ENCODE measurements around the gene CPSF7.

CPSF7 gene

DNA sequence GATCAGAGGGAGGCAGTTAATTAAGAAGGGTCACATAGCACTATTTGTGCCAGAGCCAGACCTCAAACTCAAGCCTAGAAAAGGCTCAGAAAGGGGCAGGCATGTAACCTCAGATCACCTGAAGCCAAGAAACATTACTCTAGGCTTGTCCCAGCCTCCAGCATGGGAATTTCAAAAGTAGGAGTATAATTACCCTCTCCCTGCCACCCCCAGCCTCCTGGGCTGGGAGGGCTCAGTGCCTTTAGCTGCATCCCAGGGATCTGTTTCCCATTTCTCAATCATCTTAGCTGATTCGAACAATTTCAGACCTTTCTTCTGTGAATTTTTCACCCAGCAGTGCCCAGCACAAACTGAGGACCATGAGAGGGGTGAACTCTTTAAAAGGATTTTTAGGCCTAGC, 45.7 kb upstream of the CPSF7 start:
- peaks cover 8% of the 10 kb centered on the region for H3K27me3 ChIP-seq (ENCODE audit: insufficient read depth, low read depth)
- H2AFZ ChIP-seq (ENCODE audit: low read depth), result no peak overlapping the region
- H3K4me3 ChIP-seq (IDR thresholded peaks at IDR 0.05; ENCODE audit: insufficient read depth, low read depth, low read length), result no peak overlapping the region
- H3K9ac ChIP-seq, result no peak overlapping the region
- no peaks in the 10 kb centered on the region for H3K36me3 ChIP-seq (ENCODE audit: insufficient read depth)
- 0 out of 2 replicates have a peak, but pooled peaks cover 3% of the 10 kb centered on the region for H4K20me1 ChIP-seq (ENCODE audit: insufficient read depth)
- H3K4me2 ChIP-seq, result no peak overlapping the region
- no peak overlapping the region for H3K27ac ChIP-seq
- no peaks in the 10 kb centered on the region for H3K4me1 ChIP-seq (ENCODE audit: low read depth, poor library complexity, severe bottlenecking)
- TF ChIP-seq, protein P1, sequence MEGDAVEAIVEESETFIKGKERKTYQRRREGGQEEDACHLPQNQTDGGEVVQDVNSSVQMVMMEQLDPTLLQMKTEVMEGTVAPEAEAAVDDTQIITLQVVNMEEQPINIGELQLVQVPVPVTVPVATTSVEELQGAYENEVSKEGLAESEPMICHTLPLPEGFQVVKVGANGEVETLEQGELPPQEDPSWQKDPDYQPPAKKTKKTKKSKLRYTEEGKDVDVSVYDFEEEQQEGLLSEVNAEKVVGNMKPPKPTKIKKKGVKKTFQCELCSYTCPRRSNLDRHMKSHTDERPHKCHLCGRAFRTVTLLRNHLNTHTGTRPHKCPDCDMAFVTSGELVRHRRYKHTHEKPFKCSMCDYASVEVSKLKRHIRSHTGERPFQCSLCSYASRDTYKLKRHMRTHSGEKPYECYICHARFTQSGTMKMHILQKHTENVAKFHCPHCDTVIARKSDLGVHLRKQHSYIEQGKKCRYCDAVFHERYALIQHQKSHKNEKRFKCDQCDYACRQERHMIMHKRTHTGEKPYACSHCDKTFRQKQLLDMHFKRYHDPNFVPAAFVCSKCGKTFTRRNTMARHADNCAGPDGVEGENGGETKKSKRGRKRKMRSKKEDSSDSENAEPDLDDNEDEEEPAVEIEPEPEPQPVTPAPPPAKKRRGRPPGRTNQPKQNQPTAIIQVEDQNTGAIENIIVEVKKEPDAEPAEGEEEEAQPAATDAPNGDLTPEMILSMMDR (conservative IDR thresholded peaks at IDR 0.05; ENCODE audit: low read depth, low read length), result no peak
- H3K79me2 ChIP-seq (ENCODE audit: insufficient read depth, low read depth), result no peaks in the 10 kb centered on the region

DNA sequence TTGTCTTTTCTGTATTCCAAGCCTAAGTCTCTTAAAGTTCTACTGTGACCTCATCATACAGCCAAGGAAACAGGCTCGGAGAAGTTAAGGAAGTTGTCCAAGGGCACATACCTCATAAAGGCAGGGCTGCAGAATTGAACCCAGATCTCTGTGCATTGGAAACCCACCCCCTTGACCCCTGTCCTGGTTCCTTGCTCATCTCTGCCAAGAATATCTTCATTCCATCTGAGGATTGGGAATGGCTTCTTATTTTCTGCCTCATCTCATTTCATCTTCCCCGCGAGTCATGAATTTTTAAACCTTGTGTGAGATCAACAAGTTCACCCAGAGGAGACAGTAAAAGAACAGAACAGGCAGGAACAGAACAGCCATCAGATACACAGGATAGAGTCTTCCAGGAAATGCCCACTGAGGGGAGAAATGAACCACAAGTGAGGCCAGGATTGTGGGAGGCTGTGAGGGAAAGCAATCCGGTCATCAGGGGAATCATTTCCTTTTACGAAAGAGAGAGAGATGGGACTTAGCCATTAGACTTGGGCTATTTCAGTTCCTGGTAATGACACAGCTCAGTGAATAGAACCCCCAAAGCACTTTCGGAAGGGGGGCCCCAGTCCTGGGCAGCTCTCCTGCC, 44.4 kb upstream of the CPSF7 start:
- H3K27ac ChIP-seq, result no peak overlapping the region
- H3K4me3 ChIP-seq (IDR thresholded peaks at IDR 0.05; ENCODE audit: insufficient read depth, low read depth, low read length), result no peak overlapping the region
- H4K20me1 ChIP-seq (ENCODE audit: insufficient read depth), result 0 out of 2 replicates have a peak, but pooled peaks cover 3% of the 10 kb centered on the region
- H3K9ac ChIP-seq, result no peak overlapping the region
- TF ChIP-seq, protein P1 (conservative IDR thresholded peaks at IDR 0.05; ENCODE audit: low read depth, low read length), result no peak
- H3K27me3 ChIP-seq (ENCODE audit: insufficient read depth, low read depth), result no peaks in the 10 kb centered on the region; the same call in 1 of the 2 replicates
- H3K36me3 ChIP-seq (ENCODE audit: insufficient read depth), result no peaks in the 10 kb centered on the region
- H3K4me2 ChIP-seq, result no peak overlapping the region
- no peaks in the 10 kb centered on the region for H3K4me1 ChIP-seq (ENCODE audit: low read depth, poor library complexity, severe bottlenecking)
- H2AFZ ChIP-seq (ENCODE audit: low read depth), result no peak overlapping the region
- no peaks in the 10 kb centered on the region for H3K79me2 ChIP-seq (ENCODE audit: insufficient read depth, low read depth)

DNA sequence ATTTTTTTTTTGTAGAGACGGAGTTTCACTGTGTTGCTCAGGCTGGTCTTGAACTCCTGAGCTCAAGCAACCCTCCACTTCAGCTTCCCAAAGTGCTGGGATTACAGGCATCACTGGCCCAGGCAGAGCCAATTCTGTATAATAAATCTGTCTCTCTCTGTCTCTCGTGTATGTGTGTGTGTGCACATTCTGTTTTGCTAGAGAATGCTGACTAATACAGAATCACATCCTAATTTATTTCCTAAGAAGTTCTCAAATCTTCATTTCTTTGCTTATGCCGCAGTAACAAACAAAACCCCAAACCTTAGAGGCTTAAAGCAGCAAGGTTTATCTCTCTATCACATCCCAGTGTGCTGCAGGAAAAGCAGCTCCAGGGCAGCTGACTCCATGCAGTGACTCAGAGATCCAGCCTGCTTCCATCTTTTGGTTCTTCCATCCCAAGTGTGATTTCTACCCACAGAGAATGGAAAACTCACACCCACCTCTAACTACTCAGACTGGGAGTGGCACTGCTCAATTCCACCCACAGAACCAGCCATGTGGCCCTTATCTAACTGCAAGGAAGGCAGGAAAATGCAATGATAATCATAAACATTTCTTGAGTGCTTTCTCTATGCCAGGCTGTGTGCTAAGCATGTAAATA, 43.7 kb upstream of the CPSF7 start:
- Histone ChIP-seq H3K36me3 (ENCODE audit: insufficient read depth) (no peaks in the 10 kb centered on the region), H3K4me2 (no peak overlapping the region), H3K27ac (no peak overlapping the region), H3K79me2 (ENCODE audit: insufficient read depth, low read depth) (no peaks in the 10 kb centered on the region), H3K9ac (no peak overlapping the region), H2AFZ (ENCODE audit: low read depth) (no peak overlapping the region), H3K4me3 (IDR thresholded peaks at IDR 0.05; ENCODE audit: insufficient read depth, low read depth, low read length) (no peak overlapping the region), H3K27me3 (ENCODE audit: insufficient read depth, low read depth) (no peaks in the 10 kb centered on the region), H4K20me1 (ENCODE audit: insufficient read depth) (0 out of 2 replicates have a peak, but pooled peaks cover 3% of the 10 kb centered on the region), H3K4me1 (ENCODE audit: low read depth, poor library complexity, severe bottlenecking) (no peaks in the 10 kb centered on the region)
- TF ChIP-seq, protein P1 (conservative IDR thresholded peaks at IDR 0.05; ENCODE audit: low read depth, low read length), result no peak

DNA sequence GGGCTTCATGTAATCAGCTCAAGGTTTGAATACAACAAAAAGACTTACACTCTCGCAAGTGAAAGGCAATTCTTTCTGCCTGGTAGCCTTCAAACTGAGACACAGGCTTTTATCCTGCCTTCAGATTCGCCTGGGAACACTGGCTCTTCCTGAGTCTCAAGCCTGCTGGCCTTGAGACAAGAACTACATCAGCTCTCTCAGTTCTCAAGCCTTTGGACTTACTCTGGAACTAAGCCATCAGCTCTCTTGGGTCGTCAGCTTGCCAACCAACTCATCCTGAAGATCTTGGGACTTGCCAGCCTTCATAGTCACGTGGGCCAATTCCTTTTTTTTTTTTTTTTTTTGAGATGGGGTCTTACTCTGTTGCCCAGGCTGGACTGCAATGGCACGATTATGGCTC, 43.1 kb upstream of the CPSF7 start:
- no peak overlapping the region for H3K27ac ChIP-seq
- H2AFZ ChIP-seq (ENCODE audit: low read depth), result no peak overlapping the region
- TF ChIP-seq, protein P1 (conservative IDR thresholded peaks at IDR 0.05; ENCODE audit: low read depth, low read length), result no peak
- no peak overlapping the region for H3K4me2 ChIP-seq
- H3K9ac ChIP-seq, result no peak overlapping the region
- no peak overlapping the region for H3K4me3 ChIP-seq (IDR thresholded peaks at IDR 0.05; ENCODE audit: insufficient read depth, low read depth, low read length)
- H4K20me1 ChIP-seq (ENCODE audit: insufficient read depth), result 0 out of 2 replicates have a peak, but pooled peaks cover 3% of the 10 kb centered on the region
- no peaks in the 10 kb centered on the region for H3K27me3 ChIP-seq (ENCODE audit: insufficient read depth, low read depth)
- H3K36me3 ChIP-seq (ENCODE audit: insufficient read depth), result no peaks in the 10 kb centered on the region
- H3K79me2 ChIP-seq (ENCODE audit: insufficient read depth, low read depth), result no peaks in the 10 kb centered on the region
- no peaks in the 10 kb centered on the region for H3K4me1 ChIP-seq (ENCODE audit: low read depth, poor library complexity, severe bottlenecking)
